ENCODE data around the gene CSMD2. TPM values are rescaled to one million over a fixed set of nuclear protein-coding genes. Genes with fewer than 3 reads are reported as not detected.

Gene CSMD2
- total RNA-seq, 2 experiments from 2014 or later: not detected

DNA sequence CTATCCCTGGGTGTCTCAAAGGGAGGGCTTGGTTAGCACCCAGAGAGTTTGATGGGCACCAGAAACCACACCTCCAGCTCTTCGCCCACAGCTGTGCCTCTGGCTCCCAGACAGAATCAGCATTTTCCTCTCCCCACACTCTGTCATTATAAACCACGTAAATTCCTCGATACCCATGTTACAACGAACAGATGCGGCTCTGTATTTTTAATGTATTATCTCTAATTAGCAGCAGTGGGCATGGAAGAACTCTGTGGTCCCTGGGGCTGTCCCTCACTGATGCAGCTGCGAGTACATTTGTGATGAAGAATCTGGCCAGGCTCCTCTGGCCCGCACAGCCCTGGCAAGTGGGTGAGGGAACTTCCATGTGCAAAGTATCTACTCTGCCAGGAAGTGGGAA, 290.4 kb downstream of the CSMD2 start:
- H3K36me3 ChIP-seq (ENCODE audit: insufficient read depth, low read length): no peaks in the 10 kb centered on the region
- H3K4me3 ChIP-seq (ENCODE audit: low read length): no peak overlapping the region
- intact Hi-C loops (cut with DNase I, micrococcal nuclease): no loop called here
- H3K27me3 Mint-ChIP-seq: peaks cover 26% of the 10 kb centered on the region
- no peak overlapping the region for H3K27ac ChIP-seq (ENCODE audit: low read depth in 1 of 2, low read length in 2 of 2)
- peaks cover 0 to 6% of the 10 kb centered on the region in 2 experiments for H3K9me3 ChIP-seq (ENCODE audit: control insufficient read depth in 1 of 2, insufficient read depth in 1 of 2, low read length in 2 of 2)
- H3K27ac Mint-ChIP-seq: no peak overlapping the region
- H3K9me3 Mint-ChIP-seq: no peaks in the 10 kb centered on the region
- ATAC-seq (ENCODE audit: poor library complexity) (no peak), DNase-seq (no peak)
- no peaks in the 10 kb centered on the region for H3K4me1 ChIP-seq (ENCODE audit: insufficient read depth, low read length)
- no peaks in the 10 kb centered on the region for H3K36me3 Mint-ChIP-seq (ENCODE audit: low read depth)
- no peaks in the 10 kb centered on the region for H3K4me1 Mint-ChIP-seq (ENCODE audit: low read depth)
- H3K4me3 Mint-ChIP-seq: no peak overlapping the region
- CTCF ChIA-PET: no interaction called here
- peaks cover 2 to 4% of the 10 kb centered on the region in 2 experiments for H3K27me3 ChIP-seq (ENCODE audit: control insufficient read depth in 1 of 2, insufficient read depth in 2 of 2, low read length in 2 of 2)
- TF ChIP-seq, protein P1, sequence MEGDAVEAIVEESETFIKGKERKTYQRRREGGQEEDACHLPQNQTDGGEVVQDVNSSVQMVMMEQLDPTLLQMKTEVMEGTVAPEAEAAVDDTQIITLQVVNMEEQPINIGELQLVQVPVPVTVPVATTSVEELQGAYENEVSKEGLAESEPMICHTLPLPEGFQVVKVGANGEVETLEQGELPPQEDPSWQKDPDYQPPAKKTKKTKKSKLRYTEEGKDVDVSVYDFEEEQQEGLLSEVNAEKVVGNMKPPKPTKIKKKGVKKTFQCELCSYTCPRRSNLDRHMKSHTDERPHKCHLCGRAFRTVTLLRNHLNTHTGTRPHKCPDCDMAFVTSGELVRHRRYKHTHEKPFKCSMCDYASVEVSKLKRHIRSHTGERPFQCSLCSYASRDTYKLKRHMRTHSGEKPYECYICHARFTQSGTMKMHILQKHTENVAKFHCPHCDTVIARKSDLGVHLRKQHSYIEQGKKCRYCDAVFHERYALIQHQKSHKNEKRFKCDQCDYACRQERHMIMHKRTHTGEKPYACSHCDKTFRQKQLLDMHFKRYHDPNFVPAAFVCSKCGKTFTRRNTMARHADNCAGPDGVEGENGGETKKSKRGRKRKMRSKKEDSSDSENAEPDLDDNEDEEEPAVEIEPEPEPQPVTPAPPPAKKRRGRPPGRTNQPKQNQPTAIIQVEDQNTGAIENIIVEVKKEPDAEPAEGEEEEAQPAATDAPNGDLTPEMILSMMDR (IDR thresholded peaks at IDR 0.05): no peak
- POLR2A ChIA-PET: no interaction called here

DNA sequence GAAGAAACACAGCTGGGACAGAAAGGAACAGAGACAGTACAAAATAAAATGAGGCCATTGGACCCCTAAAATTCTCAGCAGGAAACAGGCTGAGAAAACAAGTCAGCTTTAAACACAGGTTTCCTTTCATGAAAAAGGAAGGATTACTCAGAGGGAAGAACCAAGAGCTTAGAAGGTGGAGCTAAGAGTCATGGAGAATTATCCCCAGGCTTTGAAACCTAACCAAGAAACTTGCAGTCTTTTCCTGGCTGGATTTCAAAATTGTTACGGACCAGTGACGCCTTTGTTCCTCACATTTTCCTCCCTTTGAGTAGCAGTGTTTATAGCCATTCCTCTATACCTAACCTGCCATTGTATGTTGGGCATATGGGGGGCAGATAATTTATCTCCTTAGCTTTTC, 292.3 kb downstream of the CSMD2 start:
- Mint-ChIP-seq H3K36me3 (ENCODE audit: low read depth) (no peaks in the 10 kb centered on the region), H3K4me1 (ENCODE audit: low read depth) (no peaks in the 10 kb centered on the region), H3K27me3 (peaks cover 24% of the 10 kb centered on the region), H3K9me3 (no peaks in the 10 kb centered on the region), H3K4me3 (no peak overlapping the region), H3K27ac (no peak overlapping the region)
- no peaks in the 10 kb centered on the region for H3K4me1 ChIP-seq (ENCODE audit: insufficient read depth, low read length)
- intact Hi-C loops (cut with DNase I, micrococcal nuclease): no loop called here
- peaks cover 2 to 4% of the 10 kb centered on the region in 2 experiments for H3K27me3 ChIP-seq (ENCODE audit: control insufficient read depth in 1 of 2, insufficient read depth in 2 of 2, low read length in 2 of 2)
- no peak overlapping the region for H3K27ac ChIP-seq (ENCODE audit: low read depth in 1 of 2, low read length in 2 of 2)
- no peak overlapping the region for H3K4me3 ChIP-seq (ENCODE audit: low read length)
- ATAC-seq (ENCODE audit: poor library complexity) (no peak), DNase-seq (no peak)
- ChIA-PET CTCF (no interaction called here), POLR2A (no interaction called here)
- peaks cover 0 to 6% of the 10 kb centered on the region in 2 experiments for H3K9me3 ChIP-seq (ENCODE audit: control insufficient read depth in 1 of 2, insufficient read depth in 1 of 2, low read length in 2 of 2)
- TF ChIP-seq, protein P1 (IDR thresholded peaks at IDR 0.05): no peak
- no peaks in the 10 kb centered on the region for H3K36me3 ChIP-seq (ENCODE audit: insufficient read depth, low read length)

DNA sequence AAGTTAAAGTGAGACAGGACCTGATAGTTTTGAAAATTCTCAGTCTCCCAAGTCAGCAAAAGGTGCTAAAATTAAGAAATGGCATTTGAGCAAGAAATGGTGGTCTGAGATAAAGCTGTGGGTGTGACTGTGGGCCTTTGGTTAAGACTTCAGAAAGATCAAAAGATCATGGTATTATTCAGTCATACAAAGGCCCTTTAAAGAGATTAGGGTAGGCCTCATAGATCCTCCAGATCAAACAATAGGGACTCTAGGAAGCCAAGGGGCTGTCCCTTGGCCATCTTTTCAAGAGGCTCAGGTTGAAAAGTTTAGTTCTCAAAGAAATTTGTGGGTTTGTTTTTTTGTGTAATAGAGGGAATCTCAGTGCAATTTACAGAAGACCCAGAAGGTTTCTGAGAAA, 292.8 kb downstream of the CSMD2 start:
- Histone ChIP-seq H3K4me3 (ENCODE audit: low read length) (no peak overlapping the region), H3K27me3 (ENCODE audit: control insufficient read depth in 1 of 2, insufficient read depth in 2 of 2, low read length in 2 of 2) (peaks cover 2 to 4% of the 10 kb centered on the region in 2 experiments), H3K4me1 (ENCODE audit: insufficient read depth, low read length) (no peaks in the 10 kb centered on the region), H3K36me3 (ENCODE audit: insufficient read depth, low read length) (no peaks in the 10 kb centered on the region), H3K27ac (ENCODE audit: low read depth in 1 of 2, low read length in 2 of 2) (no peak overlapping the region), H3K9me3 (ENCODE audit: control insufficient read depth in 1 of 2, insufficient read depth in 1 of 2, low read length in 2 of 2) (peaks cover 0 to 6% of the 10 kb centered on the region in 2 experiments)
- H3K27me3 Mint-ChIP-seq: peaks cover 27% of the 10 kb centered on the region
- ChIA-PET POLR2A (no interaction called here), CTCF (no interaction called here)
- DNase-seq (no peak), ATAC-seq (ENCODE audit: poor library complexity) (no peak)
- no peaks in the 10 kb centered on the region for H3K36me3 Mint-ChIP-seq (ENCODE audit: low read depth)
- H3K4me1 Mint-ChIP-seq (ENCODE audit: low read depth): no peaks in the 10 kb centered on the region
- no peak overlapping the region for H3K4me3 Mint-ChIP-seq
- H3K9me3 Mint-ChIP-seq: no peaks in the 10 kb centered on the region
- TF ChIP-seq, protein P1 (IDR thresholded peaks at IDR 0.05): no peak
- no peak overlapping the region for H3K27ac Mint-ChIP-seq
- intact Hi-C loops (cut with DNase I, micrococcal nuclease): no loop called here

All from CD4-positive, alpha-beta T cell (primary cell).